Heart left ventricle (tissue), 13 donors: Measurements from ENCODE around the gene GART.

Experiments used
- POLR2A ChIP-seq, 2 donors: fragments of 450-650 bp; IDR thresholded peaks; one replicate each; pipeline ENCODE4 v1.6.1; 2017; ENCODE audit warnings: antibody characterized with exemption in 2 of 2, mild to moderate bottlenecking in 2 of 2, moderate library complexity in 2 of 2
- TF ChIP-seq, protein P1 (sequence below), 12 donors: fragments of 200-600 bp; sonication (generic) in 4 of 12; IDR thresholded peaks; one replicate each; pipeline versions ENCODE4 v1.5.0 to v1.8.0; 2018 to 2022; ENCODE audit warnings: antibody characterized with exemption in 12 of 12, mild to moderate bottlenecking in 5 of 12
- donor health status: ischemic (EF 13 %, LVEDD 7.1; RV severe dilation, severe dysfunction).
- donor health status: DM: no; HTN: yes; CAD: no.
- donor health status: DM: no; HTN: no; CAD: no.
- donor health status: ischemic (EF 25% LVEDD 6.9; RV normal size, moderate dysfunction).
- donor health status: ischemic (EF 25% LVEDD 5.7; RV mildly dilated, moderate dysfunction).
- donor health status: ischemic (EF 35%, LVEDD 5.7; RV mildly dilated, moderate dysfunction).
- donor health status: nonischemic (EF 11% LVEDD 7.7; RV severe dilation, severe dysfunction).
- donor health status: DM: yes; HTN: yes; CAD: no.
- donor health status: PGD.
- donor health status: ischemic (EF 29% LVEDD 5.4; RV normal size, mild dysfunction).
- donor health status: nonischemic (EF 23%, LVEDD 6.1; RV moderate dilation, normal function).

- TF ChIP-seq, protein P1, sequence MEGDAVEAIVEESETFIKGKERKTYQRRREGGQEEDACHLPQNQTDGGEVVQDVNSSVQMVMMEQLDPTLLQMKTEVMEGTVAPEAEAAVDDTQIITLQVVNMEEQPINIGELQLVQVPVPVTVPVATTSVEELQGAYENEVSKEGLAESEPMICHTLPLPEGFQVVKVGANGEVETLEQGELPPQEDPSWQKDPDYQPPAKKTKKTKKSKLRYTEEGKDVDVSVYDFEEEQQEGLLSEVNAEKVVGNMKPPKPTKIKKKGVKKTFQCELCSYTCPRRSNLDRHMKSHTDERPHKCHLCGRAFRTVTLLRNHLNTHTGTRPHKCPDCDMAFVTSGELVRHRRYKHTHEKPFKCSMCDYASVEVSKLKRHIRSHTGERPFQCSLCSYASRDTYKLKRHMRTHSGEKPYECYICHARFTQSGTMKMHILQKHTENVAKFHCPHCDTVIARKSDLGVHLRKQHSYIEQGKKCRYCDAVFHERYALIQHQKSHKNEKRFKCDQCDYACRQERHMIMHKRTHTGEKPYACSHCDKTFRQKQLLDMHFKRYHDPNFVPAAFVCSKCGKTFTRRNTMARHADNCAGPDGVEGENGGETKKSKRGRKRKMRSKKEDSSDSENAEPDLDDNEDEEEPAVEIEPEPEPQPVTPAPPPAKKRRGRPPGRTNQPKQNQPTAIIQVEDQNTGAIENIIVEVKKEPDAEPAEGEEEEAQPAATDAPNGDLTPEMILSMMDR (IDR thresholded peaks at IDR 0.05): no peak
- TF ChIP-seq POLR2A (IDR thresholded peaks at IDR 0.05): no peak
These were observed 26.5 kb upstream of the GART start for GRCh38 chr21:33568448-33568847.
